Thymus (tissue), 2 donors: ENCODE measurements around the gene CR2. TPM values are rescaled to one million over a fixed set of nuclear protein-coding genes. Genes with fewer than 3 reads are reported as not detected.

Experiments used
- polyA plus RNA-seq: library from polyadenylated mRNA; stranded (reverse); fragments of 200-250 nt; gene quantifications from one replicate; pipeline ENCODE4 v1.2.3, GENCODE V29; 2013
- total RNA-seq: library from RNA; stranded (reverse); fragments of 120-200 nt; gene quantifications from one replicate; pipeline ENCODE4 v1.2.4, GENCODE V29; 2013
- donor health status: healthy.

Gene CR2
- total and polyA plus RNA-seq, 2 donors = 4.6 to 8.5 TPM

Other genes with a start within 250 kb of the CR2 start
- gene CD55, start 132.7 kb upstream of the CR2 start, total RNA-seq = 11.9 TPM
- gene CD55, start 132.7 kb upstream of the CR2 start, polyA plus RNA-seq = 47.3 TPM
- gene CR1, start 41.8 kb downstream of the CR2 start, total RNA-seq = 1.5 TPM
- gene CR1, start 41.8 kb downstream of the CR2 start, polyA plus RNA-seq = 1.6 TPM
- 0.85 TPM for gene CR1L, start 190.8 kb downstream of the CR2 start, total RNA-seq
- 0.46 TPM for gene CR1L, start 190.8 kb downstream of the CR2 start, polyA plus RNA-seq